ENCODE measurements around the gene ZMYND8.

DNA sequence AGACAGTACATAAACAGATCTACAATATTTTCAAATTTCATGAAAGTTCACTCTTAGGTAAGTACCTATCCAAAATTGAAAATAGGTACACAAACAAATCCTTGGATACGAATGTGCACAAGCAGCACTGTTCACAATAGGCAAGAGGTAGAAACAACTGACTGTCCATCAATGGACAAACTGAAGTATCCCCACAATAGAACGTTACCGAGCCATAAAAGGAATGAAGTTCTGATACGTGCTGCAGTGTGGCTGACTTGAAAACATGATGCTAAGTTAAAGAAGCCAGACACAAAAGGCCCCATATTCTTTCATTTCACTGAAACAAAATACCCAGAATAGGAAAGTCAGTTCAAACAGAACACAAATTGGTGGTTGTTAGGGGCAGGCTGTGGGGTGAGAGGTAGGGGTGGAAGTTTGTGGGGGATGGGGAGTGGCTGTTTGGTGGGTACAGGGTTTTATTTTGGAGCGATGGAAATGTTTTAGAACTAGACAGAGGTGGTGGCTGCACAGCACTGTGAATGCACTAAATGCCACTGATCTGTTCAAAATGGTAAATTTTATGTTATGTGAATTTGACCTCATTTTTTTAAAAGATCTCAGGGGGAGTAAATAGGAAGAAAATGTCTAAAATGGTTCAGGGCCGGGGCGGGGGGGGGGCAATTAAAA is 89.5 kb downstream of the ZMYND8 start:
- TF ChIP-seq, protein P1, sequence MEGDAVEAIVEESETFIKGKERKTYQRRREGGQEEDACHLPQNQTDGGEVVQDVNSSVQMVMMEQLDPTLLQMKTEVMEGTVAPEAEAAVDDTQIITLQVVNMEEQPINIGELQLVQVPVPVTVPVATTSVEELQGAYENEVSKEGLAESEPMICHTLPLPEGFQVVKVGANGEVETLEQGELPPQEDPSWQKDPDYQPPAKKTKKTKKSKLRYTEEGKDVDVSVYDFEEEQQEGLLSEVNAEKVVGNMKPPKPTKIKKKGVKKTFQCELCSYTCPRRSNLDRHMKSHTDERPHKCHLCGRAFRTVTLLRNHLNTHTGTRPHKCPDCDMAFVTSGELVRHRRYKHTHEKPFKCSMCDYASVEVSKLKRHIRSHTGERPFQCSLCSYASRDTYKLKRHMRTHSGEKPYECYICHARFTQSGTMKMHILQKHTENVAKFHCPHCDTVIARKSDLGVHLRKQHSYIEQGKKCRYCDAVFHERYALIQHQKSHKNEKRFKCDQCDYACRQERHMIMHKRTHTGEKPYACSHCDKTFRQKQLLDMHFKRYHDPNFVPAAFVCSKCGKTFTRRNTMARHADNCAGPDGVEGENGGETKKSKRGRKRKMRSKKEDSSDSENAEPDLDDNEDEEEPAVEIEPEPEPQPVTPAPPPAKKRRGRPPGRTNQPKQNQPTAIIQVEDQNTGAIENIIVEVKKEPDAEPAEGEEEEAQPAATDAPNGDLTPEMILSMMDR (IDR thresholded peaks at IDR 0.05), result no peak
- TF ChIP-seq POLR2A (IDR thresholded peaks at IDR 0.05), result no peak
